ENCODE data around the gene PSORS1C1. TPM values are rescaled to one million over a fixed set of nuclear protein-coding genes. Genes with fewer than 3 reads are reported as not detected.

PSORS1C1 gene
- total RNA-seq, 1 donor: 2.2 TPM

DNA sequence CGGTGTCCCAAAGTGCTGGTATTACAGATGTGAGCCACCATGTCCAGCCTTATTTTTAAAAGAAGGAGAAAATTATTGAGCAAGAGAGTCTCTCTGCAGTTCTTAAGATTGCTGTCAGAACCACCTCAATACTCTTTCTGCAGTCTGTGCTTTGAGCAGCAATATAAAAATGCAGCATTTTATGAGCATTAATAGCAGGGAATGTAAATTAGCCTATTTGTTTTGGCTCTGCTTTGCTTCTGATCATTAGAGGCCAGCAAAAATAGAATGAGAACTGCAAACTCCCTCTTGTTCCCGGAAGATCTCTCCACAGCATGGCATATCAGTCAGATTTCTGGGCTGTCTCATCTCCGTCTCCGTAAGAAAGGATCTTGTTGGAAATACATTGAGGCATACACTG is 38.0 kb upstream of the PSORS1C1 start:
- Histone ChIP-seq H3K4me1 (ENCODE audit: insufficient read depth, low read length) (peaks cover 27% of the 10 kb centered on the region), H3K27ac (ENCODE audit: low read depth, low read length) (peak overlapping the region; percentile 69), H3K36me3 (ENCODE audit: insufficient read depth, low read length) (no peaks in the 10 kb centered on the region), H4K20me1 (ENCODE audit: insufficient read depth, low read length) (no peaks in the 10 kb centered on the region), H3K27me3 (ENCODE audit: insufficient read depth, low read length) (no peaks in the 10 kb centered on the region), H3K4me2 (ENCODE audit: insufficient read depth, low read length) (peak overlapping the region; percentile 48), H3K4me3 (ENCODE audit: insufficient read depth, low read length) (no peak overlapping the region), H3K79me2 (ENCODE audit: insufficient read depth, low read length) (no peaks in the 10 kb centered on the region), H3K9me3 (ENCODE audit: low read depth, low read length) (no peaks in the 10 kb centered on the region), H2AFZ (ENCODE audit: low read length) (peak overlapping the region; percentile 90)
- TF ChIP-seq CTCF (IDR thresholded peaks at IDR 0.05; ENCODE audit: extremely low read depth, low read depth, low read length): no peak
- DNase-seq (ENCODE audit: insufficient read length, low spot score, missing footprints): peak; percentile 81

GRCh38 chr6:31079656-31080261 is 34.8 kb upstream of the PSORS1C1 start:
- peak overlapping the region; percentile 73 for H2AFZ ChIP-seq (ENCODE audit: low read length)
- H4K20me1 ChIP-seq (ENCODE audit: insufficient read depth, low read length): no peaks in the 10 kb centered on the region
- H3K4me3 ChIP-seq (ENCODE audit: insufficient read depth, low read length): no peak overlapping the region
- peak; percentile 84 for DNase-seq (ENCODE audit: insufficient read length, low spot score, missing footprints)
- H3K9me3 ChIP-seq (ENCODE audit: low read depth, low read length): no peaks in the 10 kb centered on the region
- no peaks in the 10 kb centered on the region for H3K79me2 ChIP-seq (ENCODE audit: insufficient read depth, low read length)
- peaks cover 29% of the 10 kb centered on the region for H3K4me1 ChIP-seq (ENCODE audit: insufficient read depth, low read length)
- TF ChIP-seq CTCF (IDR thresholded peaks at IDR 0.05; ENCODE audit: extremely low read depth, low read depth, low read length): peak; percentile 82
- no peaks in the 10 kb centered on the region for H3K36me3 ChIP-seq (ENCODE audit: insufficient read depth, low read length)
- no peak overlapping the region for H3K27ac ChIP-seq (ENCODE audit: low read depth, low read length)
- H3K4me2 ChIP-seq (ENCODE audit: insufficient read depth, low read length): peak overlapping the region; percentile 75
- no peaks in the 10 kb centered on the region for H3K27me3 ChIP-seq (ENCODE audit: insufficient read depth, low read length)

DNA sequence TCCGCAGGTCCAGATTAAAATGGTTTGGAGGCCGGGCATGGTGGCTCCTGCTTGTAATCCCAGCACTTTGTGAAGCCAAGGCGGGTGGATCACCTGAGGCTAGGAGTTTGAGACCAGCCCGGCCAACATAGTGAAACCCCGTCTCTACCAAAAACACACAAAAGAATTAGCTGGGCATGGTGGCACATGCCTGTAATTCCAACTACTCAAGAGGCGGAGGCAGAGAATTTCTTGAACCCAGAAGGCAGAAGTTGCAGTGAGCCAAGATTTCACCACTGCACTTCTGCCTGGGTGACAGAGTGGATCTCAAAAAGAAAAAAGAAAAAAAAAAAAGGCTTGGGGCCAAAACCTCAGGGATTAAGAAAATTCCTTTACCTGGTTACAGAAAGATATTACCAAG is 32.7 kb upstream of the PSORS1C1 start:
- no peaks in the 10 kb centered on the region for H3K36me3 ChIP-seq (ENCODE audit: insufficient read depth, low read length)

More for the DNA sequence above, 32.7 kb upstream of the PSORS1C1 start:
- no peak for TF ChIP-seq CTCF (IDR thresholded peaks at IDR 0.05; ENCODE audit: extremely low read depth, low read depth, low read length)
- H3K4me3 ChIP-seq (ENCODE audit: insufficient read depth, low read length): no peak overlapping the region
- no peaks in the 10 kb centered on the region for H4K20me1 ChIP-seq (ENCODE audit: insufficient read depth, low read length)
- no peaks in the 10 kb centered on the region for H3K9me3 ChIP-seq (ENCODE audit: low read depth, low read length)
- no peak overlapping the region for H3K27ac ChIP-seq (ENCODE audit: low read depth, low read length)
- no peak for DNase-seq (ENCODE audit: insufficient read length, low spot score, missing footprints)
- H2AFZ ChIP-seq (ENCODE audit: low read length): no peak overlapping the region
- H3K4me1 ChIP-seq (ENCODE audit: insufficient read depth, low read length): peaks cover 20% of the 10 kb centered on the region
- no peaks in the 10 kb centered on the region for H3K79me2 ChIP-seq (ENCODE audit: insufficient read depth, low read length)
- no peaks in the 10 kb centered on the region for H3K27me3 ChIP-seq (ENCODE audit: insufficient read depth, low read length)
- no peak overlapping the region for H3K4me2 ChIP-seq (ENCODE audit: insufficient read depth, low read length)
